ENCODE data around the gene GNGT2. TPM values are rescaled to one million over a fixed set of nuclear protein-coding genes. Genes with fewer than 3 reads are reported as not detected.
A peak's percentile ranks its signal among the peaks of the same experiment; 100 is the strongest.

The GNGT2 gene
- total RNA-seq, 1 donor from 2014 or later = 1.8 TPM

GRCh38 chr17:49218941-49219913 lies 8.9 kb upstream of the GNGT2 start:
- H3K4me3 ChIP-seq (ENCODE audit: low read depth, low read length) = no peak overlapping the region
- DNase-seq (ENCODE audit: low read depth) = no peak
- TF ChIP-seq CTCF (conservative IDR thresholded peaks at IDR 0.05; ENCODE audit: low read depth, low read length) = peak; percentile 49

DNA sequence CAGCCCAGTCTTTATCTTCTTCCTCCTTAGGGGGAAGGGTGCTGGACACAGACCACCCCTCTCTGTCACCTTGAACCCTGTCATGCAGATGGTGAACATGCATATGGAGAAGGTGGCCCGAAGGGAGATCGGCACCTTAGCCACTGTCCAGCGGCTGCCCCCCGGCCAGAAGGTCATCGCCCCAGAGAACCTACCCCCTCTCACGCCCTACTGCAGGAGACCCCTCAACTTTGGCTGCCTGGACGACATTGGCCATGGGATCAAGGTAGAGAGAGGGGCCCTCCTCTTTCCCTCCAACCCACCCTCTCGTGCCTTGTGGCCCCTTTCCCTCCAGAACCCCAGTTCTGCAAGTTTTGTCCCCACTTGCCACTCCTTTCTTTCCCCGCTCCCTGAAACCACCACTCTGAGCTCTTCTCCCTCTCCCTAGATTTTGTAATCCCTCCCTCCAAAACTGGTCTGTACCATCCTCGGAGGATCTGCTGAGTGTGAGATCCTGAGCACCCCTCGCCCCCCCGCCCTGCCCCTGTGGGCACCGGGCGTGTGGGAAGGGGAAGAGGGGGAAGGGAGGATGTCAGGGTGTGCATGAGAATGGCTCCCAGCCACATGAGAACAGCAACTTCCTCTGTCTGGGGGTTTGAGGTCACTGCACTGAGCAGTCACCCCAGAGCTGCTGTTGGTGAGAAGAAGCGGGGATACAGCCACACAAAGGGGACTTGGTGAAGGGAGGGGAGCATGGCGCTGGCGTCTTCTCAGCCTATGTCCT lies 7.5 kb upstream of the GNGT2 start:
- H3K4me3 ChIP-seq (ENCODE audit: low read depth, low read length) = no peak overlapping the region
- no peak for DNase-seq (ENCODE audit: low read depth)
- TF ChIP-seq CTCF (conservative IDR thresholded peaks at IDR 0.05; ENCODE audit: low read depth, low read length) = no peak

DNA sequence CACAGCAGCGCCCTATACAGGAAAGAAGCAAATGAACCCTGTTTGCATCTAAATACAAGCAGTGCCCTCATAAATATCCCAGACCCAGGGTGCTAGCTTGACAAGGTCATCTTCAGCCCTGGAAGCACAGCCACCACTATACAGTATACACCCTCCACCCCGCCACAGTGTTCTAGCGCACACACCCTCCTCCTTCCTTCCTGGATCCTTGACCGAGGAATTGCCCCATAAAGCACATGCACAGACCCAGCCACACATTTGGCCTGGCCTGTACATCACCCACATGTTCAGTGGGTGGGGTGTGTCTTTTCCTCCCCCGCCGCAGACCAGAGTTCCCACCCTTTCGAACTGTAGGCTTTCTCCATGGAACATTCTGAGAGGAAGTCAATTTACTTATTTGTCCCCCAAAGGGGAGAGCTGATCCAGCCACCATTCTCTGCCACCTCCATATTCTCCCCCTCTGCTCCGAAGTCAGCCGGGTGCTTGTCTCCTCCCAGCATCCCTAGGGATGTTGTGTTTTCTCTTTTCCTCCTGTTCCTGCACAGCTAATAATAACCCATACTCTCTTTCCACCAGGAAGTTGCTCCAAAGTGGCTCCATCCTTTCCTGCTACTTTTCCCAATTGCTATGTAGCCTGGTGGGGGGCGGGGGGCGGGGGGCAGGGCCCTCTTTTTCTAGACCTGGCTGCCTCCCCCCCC lies 6.7 kb upstream of the GNGT2 start:
- DNase-seq (ENCODE audit: low read depth) = no peak
- H3K4me3 ChIP-seq (ENCODE audit: low read depth, low read length) = no peak overlapping the region
- TF ChIP-seq CTCF (conservative IDR thresholded peaks at IDR 0.05; ENCODE audit: low read depth, low read length) = no peak

GRCh38 chr17:49216482-49216881 lies 6.1 kb upstream of the GNGT2 start:
- no peak overlapping the region for H3K4me3 ChIP-seq (ENCODE audit: low read depth, low read length)
- DNase-seq (ENCODE audit: low read depth) = no peak
- no peak for TF ChIP-seq CTCF (conservative IDR thresholded peaks at IDR 0.05; ENCODE audit: low read depth, low read length)

DNA sequence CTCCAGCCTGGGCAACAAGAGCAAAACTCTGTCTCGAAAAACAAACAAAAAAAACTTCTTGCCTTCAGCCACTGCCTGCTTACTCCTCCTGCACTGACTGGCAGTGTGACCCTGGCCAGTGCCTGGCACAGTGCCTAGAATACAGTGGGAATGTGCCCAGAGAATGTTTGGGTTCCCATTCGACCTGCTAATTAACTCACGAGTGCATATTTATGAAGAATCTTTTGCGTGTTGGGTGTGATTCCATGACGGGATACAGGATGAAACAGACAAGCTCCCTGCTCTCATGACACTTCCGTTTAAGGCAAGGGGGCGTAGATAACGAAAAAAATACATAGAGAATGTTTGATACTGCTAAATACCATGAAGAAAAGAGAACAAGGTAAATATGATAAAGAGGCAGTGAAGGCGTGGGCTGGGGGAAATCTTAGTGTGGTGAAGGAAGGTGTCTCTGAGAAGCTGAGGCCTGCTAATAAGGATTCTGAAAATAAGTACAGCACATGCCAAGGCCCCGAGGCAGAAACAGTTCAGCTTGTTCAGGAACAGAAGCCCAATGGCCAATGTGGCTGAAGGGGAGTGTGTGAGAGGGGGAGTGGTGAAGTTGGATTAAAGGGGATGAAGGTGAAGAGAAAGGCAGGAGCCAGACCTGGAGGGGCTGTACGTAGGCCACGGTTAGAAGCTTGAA lies 4.4 kb upstream of the GNGT2 start:
- TF ChIP-seq CTCF (conservative IDR thresholded peaks at IDR 0.05; ENCODE audit: low read depth, low read length) = no peak
- no peak for DNase-seq (ENCODE audit: low read depth)
- no peak overlapping the region for H3K4me3 ChIP-seq (ENCODE audit: low read depth, low read length)

GRCh38 chr17:49213847-49214246 lies 3.5 kb upstream of the GNGT2 start:
- DNase-seq (ENCODE audit: low read depth) = no peak
- no peak overlapping the region for H3K4me3 ChIP-seq (ENCODE audit: low read depth, low read length)
- TF ChIP-seq CTCF (conservative IDR thresholded peaks at IDR 0.05; ENCODE audit: low read depth, low read length) = no peak

Measured in epithelial cell of proximal tubule (primary cell).